Frontal cortex (tissue), 4 donors: ENCODE data around the gene GPR35. TPM values are rescaled to one million over a fixed set of nuclear protein-coding genes. Genes with fewer than 3 reads are reported as not detected.

Experiments used
- DNase-seq, 2 donors: peaks; one replicate each; pipeline ENCODE4 v3.0.0; 2012; ENCODE audit warnings: low spot score in 2 of 2
- FAIRE-seq: peaks from 2 replicates; lab custom pipeline; 2012; peaks lifted over from hg19 to GRCh38; lab: Jason Lieb, UNC
- total RNA-seq: library from RNA; depleted of rRNA; stranded (reverse); fragments of >200 nt; gene quantifications from one replicate; pipeline ENCODE4 v1.2.3, GENCODE V29; 2014
- donor health status: control.
- donor health status: control.
- donor health status: control.

Gene GPR35
- total RNA-seq, 1 donor from 2014 or later: 0.41 TPM

DNA sequence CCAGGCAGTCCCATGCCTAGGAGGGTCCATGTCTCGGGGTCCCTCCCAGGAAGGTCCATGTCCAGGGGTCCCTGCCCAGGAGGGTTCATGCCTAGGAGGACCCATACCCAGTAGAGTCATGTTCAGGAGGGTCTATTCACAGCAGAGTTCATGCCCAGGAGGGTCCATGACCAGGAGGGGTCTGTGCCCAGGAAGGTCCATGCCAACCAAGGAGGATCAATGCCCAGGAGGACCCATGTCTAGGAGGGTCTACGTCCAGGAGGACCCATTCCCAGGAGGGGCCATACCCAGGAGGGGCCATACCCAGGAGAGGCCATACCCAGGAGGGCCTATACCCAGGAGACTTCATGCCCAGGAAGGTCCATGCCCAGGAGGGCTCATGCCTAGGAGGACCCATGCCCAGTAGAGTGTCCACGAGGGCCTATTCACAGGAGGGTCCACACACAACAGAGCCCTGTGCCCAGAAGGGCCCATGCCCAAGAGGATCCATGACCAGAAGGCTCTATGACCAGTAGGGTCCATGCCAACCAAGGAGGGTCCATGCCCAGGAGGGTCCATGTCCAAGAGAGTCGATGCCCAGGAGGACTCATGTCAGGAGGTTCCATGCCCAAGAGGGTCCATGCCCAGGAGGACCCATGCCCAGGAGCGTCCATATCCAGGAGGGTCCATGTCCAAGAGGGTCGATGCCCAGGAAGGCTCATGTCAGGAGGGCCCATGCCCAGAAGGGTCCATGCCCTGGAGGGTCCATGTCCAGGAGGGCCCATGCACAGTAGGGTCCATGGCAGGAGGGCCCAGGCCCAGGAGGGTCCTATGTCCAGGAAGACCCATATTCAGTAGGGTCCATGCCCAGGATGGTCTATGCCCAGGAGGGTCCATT is 10.1 kb downstream of the GPR35 start:
- FAIRE-seq (no peak), DNase-seq (no peak)

DNA sequence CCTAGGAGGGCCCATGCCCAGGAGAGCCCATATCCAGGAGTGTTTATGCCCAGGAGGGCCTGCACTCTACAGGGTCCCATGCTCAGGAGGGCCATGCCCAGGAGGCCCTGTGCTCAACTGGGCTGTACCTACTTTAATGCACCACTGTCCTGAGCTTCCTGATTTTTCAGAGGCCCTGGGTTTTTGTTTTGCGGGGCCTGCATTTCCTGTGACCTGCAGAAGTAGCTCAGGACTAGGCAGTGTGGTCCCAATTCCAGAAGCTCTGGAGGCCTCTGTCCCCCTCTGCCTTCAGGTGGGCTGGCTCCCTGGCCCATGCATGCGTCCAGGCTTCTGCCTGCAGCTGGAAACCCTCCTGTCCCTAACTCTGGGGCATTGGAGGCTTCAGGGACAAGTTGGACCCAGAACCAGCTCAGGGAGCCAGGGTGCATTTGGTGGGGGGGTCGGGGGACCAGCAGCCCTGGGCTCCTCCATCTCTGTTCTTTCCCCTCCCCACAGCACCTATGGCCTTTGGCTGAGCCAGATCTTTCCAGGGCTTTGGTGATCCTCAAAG is 10.8 kb downstream of the GPR35 start:
- DNase-seq (no peak), FAIRE-seq (no peak)

DNA sequence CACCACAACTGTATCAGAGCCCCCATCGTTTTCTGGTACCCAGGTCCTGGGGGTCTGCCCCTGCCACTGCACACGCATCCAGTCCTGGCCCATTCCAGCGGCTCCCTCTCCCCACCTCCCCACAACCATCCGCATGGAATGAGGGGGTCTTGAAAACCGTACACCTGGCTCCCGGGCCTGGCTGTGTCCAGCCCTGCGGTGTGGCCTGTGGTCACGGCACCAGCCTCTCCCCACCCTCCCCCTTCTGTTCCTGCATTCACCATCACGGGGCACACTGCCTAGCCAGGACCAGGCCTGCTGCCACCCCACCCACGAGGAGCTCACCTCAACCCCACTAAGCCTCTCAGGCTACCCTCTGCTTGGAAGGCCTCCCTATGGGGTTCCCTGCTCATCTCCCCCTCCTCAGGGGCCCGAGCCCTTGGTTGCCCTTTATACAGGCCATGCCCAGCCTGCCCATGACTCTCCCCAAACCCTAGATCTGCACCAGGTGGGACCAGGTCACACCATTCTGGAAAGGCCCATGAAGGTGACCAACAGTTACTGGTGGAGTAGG is 11.4 kb downstream of the GPR35 start:
- no peak for DNase-seq
- FAIRE-seq: no peak

DNA sequence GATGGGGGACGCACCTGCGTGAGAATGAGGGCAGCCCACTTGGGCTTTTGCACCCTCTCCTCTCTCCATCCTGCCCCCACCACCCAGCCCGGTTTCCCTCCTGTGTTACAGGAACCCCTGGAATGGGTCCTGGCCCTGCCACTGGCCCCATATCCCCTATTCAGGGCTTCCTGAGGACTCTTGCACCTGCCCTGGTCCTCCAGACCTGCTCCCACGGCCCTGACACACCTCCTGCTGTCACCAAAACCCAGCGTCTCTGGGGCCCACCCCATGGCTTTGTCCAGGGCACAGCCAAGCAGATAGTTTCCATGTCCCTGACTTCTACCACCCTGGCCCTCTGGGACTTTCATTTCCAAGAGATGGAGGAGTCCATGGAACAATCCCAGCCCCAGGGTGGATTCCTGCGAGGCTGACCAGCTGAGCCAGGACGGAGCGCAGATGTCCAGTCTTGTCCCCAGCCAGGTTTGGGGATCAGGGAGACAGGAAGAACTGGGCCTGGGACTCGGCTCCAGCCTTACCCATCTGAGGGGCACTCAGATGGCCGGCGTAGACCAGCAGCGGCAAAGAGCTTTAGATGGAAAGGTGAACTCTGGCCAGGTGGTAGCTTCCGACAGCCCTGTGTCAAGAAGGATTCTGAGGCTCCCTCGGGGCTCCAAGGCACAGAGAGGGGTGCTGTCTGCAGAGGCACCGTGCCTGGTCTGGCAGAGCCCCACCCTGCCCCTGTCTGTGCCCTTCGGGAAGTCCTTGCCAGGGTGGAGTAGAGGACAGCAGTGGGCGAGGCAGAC is 12.0 kb downstream of the GPR35 start:
- no peak for FAIRE-seq
- no peak for DNase-seq

DNA sequence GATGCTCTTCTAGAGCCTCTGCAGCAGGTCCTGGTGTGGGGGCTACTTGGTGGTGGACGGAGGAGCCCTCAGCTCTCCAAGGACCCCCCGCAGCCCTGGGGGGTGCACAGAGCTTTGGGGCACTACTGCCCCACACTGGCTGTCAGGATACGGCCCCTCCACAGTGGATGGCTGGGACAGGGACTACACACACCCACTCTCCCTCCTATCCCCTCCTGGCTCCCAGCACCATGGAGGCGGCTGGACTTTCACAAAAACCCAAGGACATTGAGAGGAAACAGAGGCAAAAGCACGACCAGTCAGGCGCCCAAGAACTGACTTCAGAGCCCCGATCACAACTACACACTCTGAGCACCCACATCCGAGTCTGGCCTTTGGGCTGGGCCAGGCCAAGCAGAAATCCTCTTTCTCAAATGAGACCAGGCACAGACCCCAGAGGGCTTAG is 12.6 kb downstream of the GPR35 start:
- no peak for FAIRE-seq
- no peak for DNase-seq

DNA sequence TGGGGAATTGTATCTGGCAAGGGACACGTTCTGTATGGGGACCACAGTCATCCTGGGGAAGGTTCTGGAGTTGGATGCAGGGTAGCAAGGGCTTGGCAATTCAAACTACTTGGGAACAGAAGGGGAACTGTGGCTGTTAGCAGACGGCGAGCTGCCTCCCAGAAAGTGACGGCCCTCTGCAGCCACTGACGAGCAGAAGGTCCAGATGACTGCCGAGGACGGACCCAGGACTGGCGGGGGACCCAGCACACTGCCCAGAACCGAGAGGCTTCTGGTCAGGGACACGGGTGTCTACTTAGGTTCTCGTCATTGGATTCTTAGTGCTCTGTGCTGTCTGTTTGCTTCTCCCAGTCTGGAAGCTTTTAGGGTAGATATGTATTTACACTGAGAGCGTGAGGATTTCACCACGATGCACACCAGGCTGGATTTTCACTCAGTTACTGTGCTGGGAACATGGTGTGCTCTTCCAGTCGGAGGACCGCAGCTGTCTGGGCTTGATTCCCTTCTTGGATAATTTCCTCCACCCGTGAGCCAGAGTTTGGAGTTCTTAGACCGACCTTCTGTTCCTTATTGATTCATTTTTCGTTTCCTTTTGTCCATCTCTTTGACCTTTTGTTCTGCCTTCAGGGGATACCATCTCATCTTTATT is 13.4 kb downstream of the GPR35 start:
- no peak for DNase-seq
- no peak for FAIRE-seq

DNA sequence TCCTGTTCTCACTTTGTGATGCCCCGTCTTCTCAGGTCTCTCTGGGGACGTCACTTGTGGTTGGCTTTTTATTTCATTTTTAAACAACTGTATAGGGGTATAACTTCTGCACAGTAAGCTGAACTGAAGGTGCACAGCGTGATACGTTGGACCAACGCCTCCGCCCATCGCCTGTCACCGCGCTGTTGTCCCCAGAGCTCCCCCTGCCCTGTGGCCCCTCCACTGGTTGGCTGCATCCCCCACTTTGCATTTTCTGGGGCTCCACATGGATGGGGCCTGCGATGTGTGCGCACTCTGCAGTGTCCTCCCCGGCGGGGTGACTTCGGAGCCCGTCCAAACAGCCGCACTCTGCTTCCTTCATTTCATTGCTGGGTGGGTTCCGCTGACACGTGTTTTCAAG is 14.3 kb downstream of the GPR35 start:
- FAIRE-seq (no peak), DNase-seq (no peak)

DNA sequence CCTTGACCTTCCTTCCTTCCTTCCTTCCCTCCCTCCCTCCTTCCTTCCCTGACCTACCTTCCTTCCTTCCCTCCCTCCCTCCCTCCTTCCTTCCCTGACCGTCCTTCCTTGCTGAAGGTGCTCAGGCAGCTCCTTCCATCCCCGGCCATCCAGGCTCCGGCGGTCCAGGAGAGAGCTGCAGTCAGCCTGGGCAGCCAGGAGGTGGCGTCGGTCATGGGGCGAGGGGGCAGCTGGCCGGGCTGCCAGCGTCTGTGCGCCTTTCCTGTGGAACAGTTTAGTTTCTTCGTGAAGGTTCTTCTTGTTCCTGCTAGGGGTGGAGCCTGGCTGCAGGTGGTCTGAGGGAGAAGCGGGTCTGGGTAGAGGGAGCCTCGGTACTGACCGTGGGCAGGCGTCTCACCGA is 15.7 kb downstream of the GPR35 start:
- no peak for FAIRE-seq

DNA sequence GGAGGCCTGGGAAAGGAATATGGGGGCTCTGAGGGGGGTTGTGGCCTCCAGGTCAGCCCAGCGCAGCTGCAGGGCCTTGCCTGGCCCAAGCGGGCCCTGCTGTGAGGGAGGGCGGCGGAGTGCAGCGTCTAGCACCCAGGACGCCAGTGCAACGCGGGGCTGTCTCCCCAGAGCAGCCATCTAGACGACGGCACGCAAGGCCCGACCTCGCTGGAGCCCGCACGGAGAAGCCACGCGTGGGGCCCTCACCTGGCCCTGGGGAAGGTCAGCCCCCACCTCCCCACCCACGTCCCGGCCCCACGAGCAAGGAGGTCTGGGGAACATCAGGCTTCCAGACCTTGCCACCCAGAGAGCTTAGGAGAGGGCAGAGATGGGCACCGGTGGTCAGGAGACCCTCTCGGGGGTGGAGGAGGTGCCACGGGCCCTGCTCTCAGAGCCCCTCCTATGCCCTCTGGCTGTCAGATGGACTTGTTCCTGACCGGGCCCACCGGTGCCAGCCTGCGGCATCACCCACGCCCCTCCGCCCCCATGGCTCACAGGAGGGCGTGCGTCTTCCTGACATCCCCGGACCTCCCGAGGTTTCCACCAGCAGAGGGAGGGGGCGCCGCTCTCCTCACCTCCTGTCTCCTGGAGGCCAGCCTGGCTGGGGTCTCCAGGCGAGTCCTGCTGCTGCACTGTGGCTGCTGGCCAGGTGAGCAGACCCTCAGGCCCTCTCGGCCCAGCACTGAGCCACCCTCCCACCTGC is 17.0 kb downstream of the GPR35 start:
- peak in 1 of 2 donors; percentile 7 for DNase-seq
- FAIRE-seq: no peak

More for the DNA sequence above, 15.7 kb downstream of the GPR35 start:
- peak in 1 of 2 donors; percentile 48 for DNase-seq

DNA sequence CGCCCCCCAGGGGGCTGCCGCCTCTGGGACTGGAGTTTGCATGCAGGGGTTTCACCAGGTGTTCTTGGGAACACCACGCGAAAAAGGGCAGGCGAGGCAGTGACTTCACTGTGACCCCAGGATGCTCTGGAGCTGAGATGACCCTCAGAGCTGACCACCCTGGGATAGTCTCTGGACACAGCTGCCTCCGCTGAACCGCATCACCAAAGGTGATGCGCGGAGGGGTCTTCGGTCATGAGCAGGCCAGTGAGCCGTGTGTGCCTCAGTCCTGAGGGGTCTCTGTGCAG is 17.5 kb downstream of the GPR35 start:
- DNase-seq: peak in 1 of 2 donors; percentile 10
- FAIRE-seq: no peak

DNA sequence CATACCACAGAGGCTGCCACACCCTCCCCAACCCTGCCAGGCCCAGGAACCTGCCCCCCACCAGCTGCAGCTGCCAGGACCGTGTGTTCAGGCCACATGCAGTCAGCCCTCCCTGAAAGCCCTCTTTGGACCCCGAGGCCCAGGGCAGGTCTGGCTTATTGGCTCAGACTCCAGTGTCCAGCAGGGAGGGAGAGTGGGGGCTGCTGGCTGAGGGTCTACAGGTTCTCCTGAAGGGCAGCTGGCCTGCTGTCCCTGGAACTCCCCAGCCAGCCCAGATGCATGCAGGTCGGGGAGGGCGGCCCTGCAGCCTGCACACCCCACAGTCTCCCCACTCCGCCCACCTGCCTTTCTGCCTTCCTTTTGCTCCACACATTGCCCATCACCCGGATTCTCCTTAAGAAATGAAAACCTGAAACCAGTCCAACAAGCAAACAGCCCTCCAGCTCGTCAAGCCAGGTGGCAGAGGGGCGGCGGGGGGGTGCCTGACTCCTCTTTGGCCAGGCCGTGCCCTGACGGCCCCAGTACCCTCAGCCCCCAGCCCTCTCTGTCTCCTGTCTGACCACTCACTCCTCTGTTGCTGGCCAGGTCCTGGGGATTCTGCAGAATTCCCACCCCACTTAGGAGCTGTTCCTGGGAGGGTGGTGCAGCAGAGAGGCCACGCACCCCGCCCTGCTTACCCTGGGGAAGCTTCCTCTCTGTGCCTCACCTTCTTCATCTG is 18.0 kb downstream of the GPR35 start:
- FAIRE-seq (no peak), DNase-seq (peak in 1 of 2 donors; percentile 10)

DNA sequence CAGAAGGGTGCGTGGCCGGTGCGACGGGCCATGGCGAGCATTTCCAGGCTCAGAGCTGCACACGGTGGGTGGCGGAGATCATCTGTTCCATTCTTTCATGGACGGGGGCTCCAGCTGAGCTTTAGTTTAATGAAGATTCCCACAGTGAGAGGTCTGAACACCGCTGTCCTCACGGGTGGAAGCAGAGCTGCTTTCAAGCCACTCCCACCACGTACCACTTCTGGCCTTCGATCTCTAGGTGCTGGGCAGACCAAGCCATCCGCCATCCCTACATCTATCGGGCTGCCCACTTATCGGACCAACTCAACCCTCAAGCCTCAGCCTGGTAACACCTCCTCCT is 18.5 kb downstream of the GPR35 start:
- DNase-seq: peak in 1 of 2 donors; percentile 6
- no peak for FAIRE-seq

DNA sequence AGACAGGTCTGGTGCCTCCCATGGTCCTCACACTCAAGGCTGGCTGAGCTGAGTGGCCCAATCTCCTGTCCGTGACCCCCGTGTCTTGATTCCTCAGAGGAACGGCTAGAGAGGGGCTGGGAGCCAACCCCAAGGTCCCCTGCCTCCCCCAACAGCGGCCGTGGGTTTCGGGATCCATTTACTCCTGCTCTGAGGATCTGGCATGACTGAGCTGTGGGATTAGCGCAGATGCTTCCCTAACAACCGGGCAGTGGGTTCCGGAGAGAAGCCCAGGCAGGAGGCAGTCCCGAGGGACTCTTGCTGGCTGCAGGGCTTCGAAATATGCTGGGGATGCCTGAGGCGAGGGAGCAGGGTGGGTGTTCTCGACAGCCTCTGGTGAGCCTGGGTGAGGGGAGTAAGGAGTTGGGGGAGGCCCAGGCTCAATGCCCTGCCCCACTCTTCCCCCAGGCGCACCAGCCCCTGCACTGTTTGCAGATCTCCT is 18.9 kb downstream of the GPR35 start:
- FAIRE-seq: no peak
- peak in 1 of 2 donors; percentile 14 for DNase-seq

DNA sequence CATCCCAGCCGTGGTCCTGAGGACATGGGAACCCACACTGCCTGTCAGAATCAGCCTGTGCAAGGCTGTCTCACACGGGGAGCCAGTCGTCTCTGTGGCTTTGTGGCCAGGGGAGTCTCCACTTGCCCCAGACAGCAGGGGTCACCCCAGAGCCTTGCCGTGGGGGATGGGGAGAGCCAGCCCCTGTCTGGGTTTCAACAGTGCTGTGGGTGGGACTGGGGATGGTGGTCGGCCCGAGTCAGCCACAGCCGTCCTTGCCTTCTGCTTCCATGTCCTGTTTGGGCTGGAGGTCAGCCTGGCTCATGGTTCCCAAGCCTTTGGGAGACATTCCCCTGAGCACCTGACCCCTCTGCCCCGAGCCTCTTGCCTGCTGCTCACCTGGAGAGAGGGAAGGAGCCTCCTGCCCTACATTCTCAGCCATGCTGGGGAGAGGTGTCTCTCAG is 19.6 kb downstream of the GPR35 start:
- DNase-seq (peak in 1 of 2 donors; percentile 5), FAIRE-seq (no peak)

DNA sequence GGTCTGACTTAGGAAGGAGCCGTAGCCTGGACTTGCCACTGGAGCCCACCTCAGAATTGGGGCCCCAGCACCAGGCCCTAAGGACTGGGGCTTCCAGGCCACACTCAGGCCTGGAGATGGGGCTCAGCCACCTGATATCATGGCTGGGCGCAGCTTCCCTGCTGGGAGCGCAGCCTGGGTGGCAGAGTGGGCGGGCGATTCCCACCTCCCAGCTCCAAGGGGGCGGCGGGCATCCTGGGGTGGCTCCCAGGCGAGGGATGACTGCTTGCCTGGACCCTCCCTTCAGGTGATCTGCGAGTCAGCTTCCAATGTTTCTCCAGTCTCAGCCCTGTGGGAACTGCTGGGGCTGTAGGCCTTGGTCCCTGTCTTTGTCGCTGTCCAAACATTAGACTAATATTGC is 20.1 kb downstream of the GPR35 start:
- peak in 1 of 2 donors; percentile 20 for DNase-seq
- FAIRE-seq: no peak

DNA sequence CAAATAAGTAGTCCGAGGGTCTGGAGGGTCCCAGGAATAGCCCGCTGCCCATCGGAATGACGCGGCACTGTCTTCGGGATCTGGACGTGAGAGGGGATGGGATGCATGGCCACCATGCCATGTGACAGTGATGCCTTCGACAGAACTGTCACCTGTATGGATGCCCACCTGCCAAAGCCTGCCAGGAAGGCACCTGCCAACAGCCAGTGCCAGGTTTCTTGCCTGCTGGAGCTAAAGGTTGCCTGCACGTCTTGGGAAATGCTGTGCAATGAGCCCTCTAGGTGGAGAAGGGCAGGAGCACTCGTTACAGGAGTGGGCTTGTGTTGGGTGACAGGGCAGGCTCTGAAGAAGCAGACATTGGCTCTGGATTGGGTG is 20.5 kb downstream of the GPR35 start:
- DNase-seq: no peak
- FAIRE-seq: no peak

DNA sequence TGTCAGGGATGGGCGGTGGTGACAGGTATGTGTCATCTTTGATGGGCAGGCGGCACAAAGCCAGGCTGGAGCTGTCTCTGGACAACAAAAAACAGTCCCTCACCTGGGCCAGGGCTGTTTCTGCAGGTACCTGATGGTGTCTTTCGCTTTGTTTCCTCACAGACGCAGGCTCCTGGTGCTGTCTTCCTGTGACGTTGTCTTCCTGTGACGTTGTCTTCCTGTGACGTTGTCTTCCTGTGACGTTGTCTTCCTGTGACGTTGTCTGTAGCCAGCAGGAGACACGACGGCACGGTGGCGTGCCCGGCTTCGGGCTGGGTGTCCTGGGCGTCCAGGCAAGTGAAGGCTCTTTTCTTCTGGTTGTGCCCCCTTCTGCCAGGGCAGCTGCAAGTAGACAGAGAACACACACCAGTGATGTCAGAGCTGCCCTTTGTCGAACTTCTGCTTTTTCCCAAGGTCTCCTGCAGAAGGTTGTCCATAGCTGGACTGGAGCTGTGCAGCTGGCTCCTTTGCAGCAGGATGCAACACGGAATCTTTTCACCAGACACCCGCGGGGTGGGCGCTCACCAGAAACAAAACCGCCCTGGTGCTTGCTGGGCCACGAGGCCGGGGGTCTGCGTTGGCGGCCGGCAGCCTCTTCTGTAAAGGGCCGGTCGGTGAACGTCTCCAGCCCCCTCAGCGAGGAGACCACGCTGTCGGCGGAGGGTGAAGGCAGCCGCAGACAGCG is 21.1 kb downstream of the GPR35 start:
- DNase-seq: peak in 1 of 2 donors; percentile 16
- no peak for FAIRE-seq

DNA sequence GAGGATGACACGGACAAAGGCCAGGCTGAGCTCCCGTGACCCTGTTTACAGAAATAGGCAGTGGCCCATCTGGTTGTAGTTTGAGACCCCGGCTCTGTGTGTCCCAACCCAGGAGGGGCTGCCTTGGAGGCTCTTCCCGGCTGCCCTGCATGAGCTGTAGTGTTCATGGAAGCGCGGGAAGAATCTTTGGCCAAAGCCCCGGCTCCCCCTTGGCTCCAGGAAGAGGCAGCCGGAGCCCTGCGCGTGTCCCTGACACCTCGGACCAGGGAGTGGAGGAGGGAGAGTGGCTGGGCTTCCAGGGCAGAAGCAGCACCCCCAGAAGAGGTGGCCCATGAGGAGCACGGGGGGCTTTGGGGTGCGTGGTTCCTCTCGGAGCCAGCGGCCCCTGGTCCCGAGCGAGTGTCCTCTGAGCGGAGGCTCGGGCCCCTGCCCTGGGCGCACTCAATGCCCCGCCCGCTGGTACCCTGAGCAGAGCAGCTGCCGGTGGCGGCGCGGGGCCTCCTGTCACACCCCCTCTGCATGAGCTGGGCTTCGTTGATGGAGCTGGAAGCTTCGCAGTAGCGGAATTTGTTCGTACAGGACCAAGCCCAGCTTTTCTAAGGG is 21.7 kb downstream of the GPR35 start:
- DNase-seq (no peak), FAIRE-seq (no peak)
